BE2C (cell line): ENCODE measurements around the gene STMN3.

ENCODE experiments used
- DNase-seq: peaks from one replicate; pipeline ENCODE4 v3.0.0-alpha.2; 2020
- H3K27me3 ChIP-seq: fragments of 250-450 bp; sonication (Bioruptor Pico); 2 replicates; pipeline ENCODE4 v1.5.1; 2020; ENCODE audit warnings: mild to moderate bottlenecking
- H3K36me3 ChIP-seq: fragments of 250-450 bp; sonication (Bioruptor Pico); 2 replicates; pipeline ENCODE4 v1.5.1; 2020; ENCODE audit warnings: mild to moderate bottlenecking
- H3K4me1 ChIP-seq: fragments of 250-450 bp; sonication (Bioruptor Pico); 2 replicates; pipeline ENCODE4 v1.5.1; 2020
- H3K4me3 ChIP-seq: 2 replicates; pipeline ENCODE4 v1.5.1; 2011; ENCODE audit warnings: low read depth, low read length
- H3K9me3 ChIP-seq: fragments of 250-450 bp; sonication (Bioruptor Pico); 2 replicates; pipeline ENCODE4 v1.5.1; 2020
- CTCF ChIP-seq: IDR thresholded peaks from 2 replicates; pipeline ENCODE4 v1.5.1; 2012; ENCODE audit warnings: mild to moderate bottlenecking, low read depth, low read length

The STMN3 gene

GRCh38 chr20:63620991-63621390, 32.2 kb downstream of the STMN3 start:
- Histone ChIP-seq H3K9me3 (no peaks in the 10 kb centered on the region), H3K4me1 (no peaks in the 10 kb centered on the region; the same call in 1 of the 2 replicates), H3K36me3 (peaks cover 16% of the 10 kb centered on the region), H3K27me3 (no peaks in the 10 kb centered on the region), H3K4me3 (no peak overlapping the region)
- TF ChIP-seq CTCF, result no peak
- DNase-seq, result no peak

- H3K36me3 ChIP-seq, result peaks cover 24% of the 10 kb centered on the region
- H3K4me1 ChIP-seq, result no peaks in the 10 kb centered on the region
- no peaks in the 10 kb centered on the region for H3K9me3 ChIP-seq
- DNase-seq, result no peak
- H3K4me3 ChIP-seq, result no peak overlapping the region
- TF ChIP-seq CTCF, result no peak
- no peaks in the 10 kb centered on the region for H3K27me3 ChIP-seq
These were observed 33.7 kb downstream of the STMN3 start for GRCh38 chr20:63619505-63619904.

- no peak overlapping the region for H3K4me3 ChIP-seq
- TF ChIP-seq CTCF, result no peak
- no peaks in the 10 kb centered on the region for H3K9me3 ChIP-seq
- peak; percentile 3 for DNase-seq
- H3K4me1 ChIP-seq, result no peaks in the 10 kb centered on the region
- no peaks in the 10 kb centered on the region for H3K27me3 ChIP-seq
- peaks cover 25% of the 10 kb centered on the region for H3K36me3 ChIP-seq
These were observed 34.1 kb downstream of the STMN3 start for GRCh38 chr20:63619086-63619485.

GRCh38 chr20:63618291-63618980, 34.8 kb downstream of the STMN3 start:
- TF ChIP-seq CTCF, result no peak
- no peaks in the 10 kb centered on the region for H3K4me1 ChIP-seq
- no peak overlapping the region for H3K4me3 ChIP-seq
- no peaks in the 10 kb centered on the region for H3K27me3 ChIP-seq
- peak; percentile 1 for DNase-seq
- H3K9me3 ChIP-seq, result no peaks in the 10 kb centered on the region
- H3K36me3 ChIP-seq, result peaks cover 30% of the 10 kb centered on the region

GRCh38 chr20:63617876-63618265, 35.4 kb downstream of the STMN3 start:
- Histone ChIP-seq H3K4me3 (no peak overlapping the region), H3K36me3 (peaks cover 30% of the 10 kb centered on the region), H3K9me3 (no peaks in the 10 kb centered on the region), H3K4me1 (no peaks in the 10 kb centered on the region), H3K27me3 (no peaks in the 10 kb centered on the region)
- peak; percentile 3 for DNase-seq
- no peak for TF ChIP-seq CTCF

GRCh38 chr20:63617092-63617875, 35.9 kb downstream of the STMN3 start:
- Histone ChIP-seq H3K27me3 (no peaks in the 10 kb centered on the region), H3K36me3 (peaks cover 32% of the 10 kb centered on the region), H3K9me3 (no peaks in the 10 kb centered on the region), H3K4me3 (no peak overlapping the region), H3K4me1 (no peaks in the 10 kb centered on the region)
- TF ChIP-seq CTCF, result no peak
- DNase-seq, result peak; percentile 8
